ENCODE measurements around the gene MRTFA. TPM values are rescaled to one million over a fixed set of nuclear protein-coding genes. Genes with fewer than 3 reads are reported as not detected.

Gene MRTFA
- total and polyA plus RNA-seq, 12 donors = 12.3 to 141 (median 41.6) TPM

DNA sequence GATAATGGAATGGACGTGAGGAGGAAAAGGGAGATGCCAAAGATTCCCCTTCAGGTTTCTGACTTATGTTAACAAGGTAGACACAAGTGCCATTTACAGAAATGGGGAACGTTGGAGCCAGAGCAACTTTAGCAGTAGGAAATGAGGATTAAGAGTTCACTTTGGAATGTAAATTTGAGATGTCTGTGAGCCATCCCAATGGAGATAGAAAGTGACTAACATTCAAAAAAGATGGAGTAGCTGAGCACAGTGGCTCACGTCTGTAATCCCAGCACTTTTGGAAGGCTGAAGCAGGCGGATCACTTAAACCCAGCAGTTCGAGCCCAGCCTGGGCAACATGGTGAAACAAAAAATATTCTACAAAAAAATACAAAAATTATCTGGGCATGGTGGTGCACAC lies 19.9 kb downstream of the MRTFA start:
- intact Hi-C loops (cut with DNase I) = no loop called here

DNA sequence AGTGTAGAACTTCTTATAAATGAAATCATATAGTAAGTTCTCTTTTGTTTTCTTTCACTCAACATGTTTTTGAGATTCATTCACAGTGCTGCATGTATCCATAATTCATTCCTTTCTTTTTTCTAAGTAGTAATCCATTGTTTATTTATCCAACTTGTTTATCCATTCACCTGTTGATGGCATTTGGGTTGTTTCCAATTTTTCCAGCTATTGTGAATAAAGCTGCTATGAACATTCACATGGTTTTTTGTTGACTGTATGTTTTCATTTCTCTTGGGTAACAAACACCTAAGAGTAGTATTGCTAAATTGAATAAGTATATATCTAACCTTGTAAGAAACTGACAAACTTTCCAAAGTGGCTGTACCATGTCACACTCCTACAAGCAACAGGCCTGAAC lies 23.5 kb downstream of the MRTFA start:
- Histone ChIP-seq H3K36me3 (replicated peaks in 1 of 2) (no peaks in the 10 kb centered on the region), H3K27ac (no peak overlapping the region), H3K4me3 (no peak overlapping the region), H3K9me3 (replicated peaks in 1 of 3) (no peaks in the 10 kb centered on the region), H3K4me1 (replicated peaks in 1 of 2) (peaks cover 22 to 36% of the 10 kb centered on the region in 2 donors), H3K27me3 (no peaks in the 10 kb centered on the region)
- no peak for DNase-seq
- intact Hi-C loops (cut with DNase I) = no loop called here
- TF ChIP-seq, protein P1, sequence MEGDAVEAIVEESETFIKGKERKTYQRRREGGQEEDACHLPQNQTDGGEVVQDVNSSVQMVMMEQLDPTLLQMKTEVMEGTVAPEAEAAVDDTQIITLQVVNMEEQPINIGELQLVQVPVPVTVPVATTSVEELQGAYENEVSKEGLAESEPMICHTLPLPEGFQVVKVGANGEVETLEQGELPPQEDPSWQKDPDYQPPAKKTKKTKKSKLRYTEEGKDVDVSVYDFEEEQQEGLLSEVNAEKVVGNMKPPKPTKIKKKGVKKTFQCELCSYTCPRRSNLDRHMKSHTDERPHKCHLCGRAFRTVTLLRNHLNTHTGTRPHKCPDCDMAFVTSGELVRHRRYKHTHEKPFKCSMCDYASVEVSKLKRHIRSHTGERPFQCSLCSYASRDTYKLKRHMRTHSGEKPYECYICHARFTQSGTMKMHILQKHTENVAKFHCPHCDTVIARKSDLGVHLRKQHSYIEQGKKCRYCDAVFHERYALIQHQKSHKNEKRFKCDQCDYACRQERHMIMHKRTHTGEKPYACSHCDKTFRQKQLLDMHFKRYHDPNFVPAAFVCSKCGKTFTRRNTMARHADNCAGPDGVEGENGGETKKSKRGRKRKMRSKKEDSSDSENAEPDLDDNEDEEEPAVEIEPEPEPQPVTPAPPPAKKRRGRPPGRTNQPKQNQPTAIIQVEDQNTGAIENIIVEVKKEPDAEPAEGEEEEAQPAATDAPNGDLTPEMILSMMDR (IDR thresholded peaks at IDR 0.05) = no peak
- TF ChIP-seq POLR2A (IDR thresholded peaks at IDR 0.05) = no peak

More for the DNA sequence above, 19.9 kb downstream of the MRTFA start:
- Histone ChIP-seq H3K9me3 (replicated peaks in 1 of 3) (peaks cover 0 to 6% (median 0%) of the 10 kb centered on the region in 3 donors), H3K27me3 (no peaks in the 10 kb centered on the region), H3K36me3 (replicated peaks in 1 of 2) (no peaks in the 10 kb centered on the region), H3K4me1 (replicated peaks in 1 of 2) (peaks cover 12 to 18% of the 10 kb centered on the region in 2 donors), H3K4me3 (no peak overlapping the region), H3K27ac (no peak overlapping the region)
- TF ChIP-seq, protein P1 (IDR thresholded peaks at IDR 0.05) = no peak
- no peak for TF ChIP-seq POLR2A (IDR thresholded peaks at IDR 0.05)
- DNase-seq = no peak
- 83 to 87% (median 86%) methylated on average over 5 of the region's 5 CpGs for WGBS, 4 donors

DNA sequence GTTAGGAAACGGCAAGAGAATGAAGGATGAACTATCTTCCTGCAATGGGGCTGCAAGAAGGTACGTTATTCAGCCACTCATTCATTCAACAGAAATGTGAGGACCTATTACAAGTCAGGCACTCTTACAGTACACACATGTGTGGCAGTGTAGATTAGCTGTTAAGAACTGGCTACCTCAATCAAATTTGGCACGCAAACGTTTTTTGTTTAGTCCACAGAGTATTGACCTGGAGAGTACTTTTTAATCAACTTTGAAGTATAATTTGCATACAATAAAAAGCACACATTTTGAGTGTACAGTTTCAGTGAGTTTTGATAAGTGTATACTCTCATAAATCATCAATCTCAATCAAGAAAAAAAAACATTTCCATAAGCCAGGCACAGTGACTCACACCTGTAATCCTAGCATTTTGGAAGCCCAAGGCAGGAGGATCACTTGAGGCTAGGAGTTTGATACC lies 24.2 kb downstream of the MRTFA start:
- intact Hi-C loops (cut with DNase I) = no loop called here
- no peak overlapping the region for H3K27ac ChIP-seq
- WGBS, 4 donors = 73 to 83% (median 78%) methylated on average over 4 of the region's 4 CpGs
- H3K4me1 ChIP-seq (replicated peaks in 1 of 2) = peaks cover 22 to 36% of the 10 kb centered on the region in 2 donors
- H3K9me3 ChIP-seq (replicated peaks in 1 of 3) = no peaks in the 10 kb centered on the region
- H3K36me3 ChIP-seq (replicated peaks in 1 of 2) = no peaks in the 10 kb centered on the region
- no peak overlapping the region for H3K4me3 ChIP-seq
- no peaks in the 10 kb centered on the region for H3K27me3 ChIP-seq
- no peak for DNase-seq
- TF ChIP-seq POLR2A (IDR thresholded peaks at IDR 0.05) = no peak
- TF ChIP-seq, protein P1 (IDR thresholded peaks at IDR 0.05) = no peak

DNA sequence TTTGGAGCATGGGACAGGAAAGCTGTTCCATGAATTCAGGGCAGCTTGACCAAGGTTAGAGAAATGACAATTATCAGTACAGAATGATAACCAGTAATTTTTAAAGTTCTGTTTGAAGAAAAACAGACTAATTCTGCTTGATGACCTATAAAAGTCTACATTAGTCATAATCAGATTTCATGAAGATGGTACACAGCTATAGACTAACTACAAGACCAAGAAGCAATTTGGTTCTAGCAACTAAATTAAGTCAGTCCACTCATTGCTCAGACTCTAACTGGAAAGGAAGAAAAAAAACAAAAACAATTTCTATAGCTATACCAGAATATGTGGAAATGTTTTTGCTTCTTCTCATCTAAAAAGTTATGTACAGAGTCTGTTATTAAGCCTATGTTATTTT lies 24.9 kb downstream of the MRTFA start:
- intact Hi-C loops (cut with DNase I) = no loop called here
- Histone ChIP-seq H3K27me3 (no peaks in the 10 kb centered on the region), H3K4me3 (no peak overlapping the region), H3K36me3 (replicated peaks in 1 of 2) (no peaks in the 10 kb centered on the region), H3K4me1 (replicated peaks in 1 of 2) (peaks cover 22 to 41% of the 10 kb centered on the region in 2 donors), H3K27ac (peak overlapping the region in 2 of 5 donors; percentile 54 to 66), H3K9me3 (replicated peaks in 1 of 3) (no peaks in the 10 kb centered on the region)
- DNase-seq = no peak
- TF ChIP-seq, protein P1 (IDR thresholded peaks at IDR 0.05) = no peak
- no peak for TF ChIP-seq POLR2A (IDR thresholded peaks at IDR 0.05)

Measured in adrenal gland (tissue), 12 donors.